HG03354 (cell line): ENCODE measurements around the gene PGGHG.
"Not testable (repeated sequence)": the region's sequence is repeated elsewhere in the genome, so short reads cannot be mapped to it uniquely, and the experiment has no call there.

ENCODE experiments used
- ATAC-seq: cut with Tn5 transposase; IDR thresholded peaks from one replicate; pipeline ENCODE4 v1.9.1; 2021; ENCODE audit warnings: mild to moderate bottlenecking; ENCODE audit not compliant: unreplicated experiment, poor library complexity, severe bottlenecking

Gene PGGHG

GRCh38 chr11:283405-284104 lies 5.4 kb upstream of the PGGHG start:
- ATAC-seq: no peak

DNA sequence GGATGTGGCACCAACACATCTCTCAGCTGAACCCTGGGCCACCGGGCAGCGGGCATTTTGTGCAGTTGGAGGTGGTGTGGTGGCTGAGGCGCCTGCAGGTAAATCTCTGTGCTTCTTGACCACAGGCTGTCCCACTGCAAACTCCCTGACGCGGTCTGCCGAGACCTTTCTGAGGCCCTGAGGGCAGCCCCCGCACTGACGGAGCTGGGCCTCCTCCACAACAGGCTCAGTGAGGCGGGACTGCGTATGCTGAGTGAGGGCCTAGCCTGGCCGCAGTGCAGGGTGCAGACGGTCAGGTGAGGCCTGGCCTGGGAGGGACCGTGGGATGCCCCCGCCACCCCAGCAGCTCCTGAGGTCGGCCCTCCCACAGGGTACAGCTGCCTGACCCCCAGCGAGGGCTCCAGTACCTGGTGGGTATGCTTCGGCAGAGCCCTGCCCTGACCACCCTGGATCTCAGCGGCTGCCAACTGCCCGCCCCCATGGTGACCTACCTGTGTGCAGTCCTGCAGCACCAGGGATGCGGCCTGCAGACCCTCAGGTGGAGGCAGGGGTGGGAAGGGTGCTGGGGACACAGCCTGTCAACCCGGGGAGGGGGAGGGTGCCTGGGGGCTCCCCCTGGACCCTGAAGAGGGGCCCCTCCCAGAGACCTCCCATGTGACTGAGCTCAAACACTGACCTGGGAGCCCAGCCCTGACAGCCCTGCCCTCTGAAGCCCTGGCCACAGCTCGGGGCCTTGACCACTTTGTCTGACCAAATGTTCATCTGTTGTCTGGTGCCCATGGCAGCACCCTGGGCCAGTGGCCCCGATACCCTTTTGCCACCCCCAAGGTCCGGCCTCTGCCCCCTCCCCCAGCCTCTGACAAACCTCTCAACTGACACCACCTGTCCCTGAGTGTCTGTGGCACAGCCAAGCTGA lies 4.6 kb upstream of the PGGHG start:
- ATAC-seq: no peak

GRCh38 chr11:285021-285893 lies 3.7 kb upstream of the PGGHG start:
- ATAC-seq: no peak

GRCh38 chr11:285894-286220 lies 3.1 kb upstream of the PGGHG start:
- ATAC-seq: no peak

- ATAC-seq: not testable (repeated sequence)
These were observed 1.7 kb upstream of the PGGHG start for GRCh38 chr11:286977-287820.

DNA sequence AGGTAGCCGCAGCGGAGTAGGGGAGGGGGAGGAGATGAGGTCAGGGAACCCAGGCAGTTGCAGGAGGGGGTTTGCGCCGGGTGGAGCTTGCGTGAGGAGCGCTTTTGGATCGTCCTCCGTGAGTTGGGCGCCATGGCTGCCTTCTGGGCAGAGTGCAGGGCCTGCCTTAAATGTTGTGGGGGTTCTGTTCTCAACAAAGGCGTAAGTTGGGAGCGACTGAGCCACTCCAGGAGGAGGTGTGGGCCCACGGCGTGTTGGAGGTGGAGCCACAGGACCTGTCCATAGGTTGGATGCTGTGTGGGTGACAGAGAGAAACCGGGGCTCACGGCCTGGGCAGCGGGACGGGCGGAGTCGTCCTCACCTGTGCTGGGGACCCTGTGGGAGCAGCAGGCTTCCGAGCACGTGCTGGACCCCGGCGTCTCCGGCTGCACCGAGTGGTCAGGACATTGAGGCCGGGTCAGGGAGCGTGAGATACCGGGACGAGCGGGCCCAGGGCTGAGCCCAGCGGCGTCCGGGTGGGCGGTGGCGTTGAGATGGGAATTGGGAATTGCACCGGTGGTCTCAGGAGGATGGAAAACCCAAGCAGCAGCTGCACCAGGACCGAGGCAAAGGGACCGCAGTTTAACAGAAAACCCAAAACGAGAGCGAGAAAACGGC lies 977 bp upstream of the PGGHG start:
- ATAC-seq: no peak

- ATAC-seq: no peak
These were observed 429 bp downstream of the PGGHG start for GRCh38 chr11:289398-289711.

- ATAC-seq: no peak
These were observed 1.0 kb downstream of the PGGHG start for GRCh38 chr11:289712-290620.

- ATAC-seq: no peak
These were observed 1.8 kb downstream of the PGGHG start for GRCh38 chr11:290621-291231.

GRCh38 chr11:291281-292210 lies 2.6 kb downstream of the PGGHG start:
- ATAC-seq: no peak

GRCh38 chr11:292211-293121 lies 3.5 kb downstream of the PGGHG start:
- ATAC-seq: no peak

- ATAC-seq: no peak
These were observed 4.4 kb downstream of the PGGHG start for GRCh38 chr11:293271-293851.

- ATAC-seq: no peak
These were observed 5.1 kb downstream of the PGGHG start for GRCh38 chr11:293852-294661.

- no peak for ATAC-seq
These were observed 5.9 kb downstream of the PGGHG start for GRCh38 chr11:294780-295179.
